Loucy (cell line): ENCODE data around the gene ANKFY1.

Experiments used
- CTCF ChIP-seq: fragments of 200-600 bp; sonication (generic); conservative IDR thresholded peaks from 2 replicates; pipeline ENCODE4 v1.5.1; 2014; ENCODE audit warnings: mild to moderate bottlenecking, antibody characterized with exemption, low read length
- EZH2phosphoT487 ChIP-seq: fragments of 200-600 bp; IDR thresholded peaks from 2 replicates; pipeline ENCODE4 v1.6.1; 2018; ENCODE audit warnings: antibody characterized with exemption, mild to moderate bottlenecking, moderate library complexity, borderline replicate concordance

GRCh38 chr17:4162321-4162720 lies 101.5 kb downstream of the ANKFY1 start:
- TF ChIP-seq EZH2phosphoT487: no peak
- no peak for TF ChIP-seq CTCF
